IMR-90 (cell line): Measurements from ENCODE around the gene PELO. TPM values are rescaled to one million over a fixed set of nuclear protein-coding genes. Genes with fewer than 3 reads are reported as not detected.

Source experiments
- ATAC-seq: fragments of 200-7000 bp; cut with Tn5 transposase; 2 replicates; pipeline ENCODE4 v1.9.1; 2020; ENCODE audit warnings: low read depth, mild to moderate bottlenecking, moderate library complexity
- BruUV-seq: library from RNA; stranded (reverse); fragments of 400-500 nt; replicated peaks from 2 replicates; lab custom pipeline; 2021; lab: Mats Ljungman, UMichigan
- CTCF ChIA-PET: fragments of 300-600 bp; formaldehyde crosslinking; extraction: SDS; loops from one replicate; lab custom pipeline; 2021; ENCODE audit warnings: antibody characterized with exemption; lab: Yijun Ruan, JAX
- POLR2A ChIA-PET: fragments of 300-600 bp; sonication (Branson Sonifier 250); formaldehyde crosslinking; loops from one replicate; lab custom pipeline; 2022; ENCODE audit warnings: antibody characterized with exemption; ENCODE audit not compliant: unreplicated experiment; lab: Charles Lee
- DNase-seq: peaks from one replicate; pipeline ENCODE4 v3.0.0; 2013
- H2AFZ ChIP-seq: replicated peaks from 2 replicates; pipeline ENCODE3; 2013; ENCODE audit warnings: low read length, mild to moderate bottlenecking; ENCODE audit not compliant: poor library complexity
- H2AK5ac ChIP-seq: 2 replicates; pipeline ENCODE4 v1.6.1; 2013; ENCODE audit warnings: low read depth, low read length, inconsistent platforms
- H2AK9ac ChIP-seq: replicated peaks from 2 replicates; pipeline ENCODE3; 2013; ENCODE audit warnings: mild to moderate bottlenecking, low read depth, low read length, moderate library complexity; ENCODE audit not compliant: poor library complexity
- H2BK120ac ChIP-seq: 2 replicates; pipeline ENCODE4 v1.6.1; 2013; ENCODE audit warnings: low read depth, low read length, inconsistent platforms
- H2BK15ac ChIP-seq: 3 replicates; pipeline ENCODE4 v1.6.1; 2013; ENCODE audit warnings: low read depth, low read length, inconsistent platforms
- H2BK20ac ChIP-seq: 2 replicates; pipeline ENCODE4 v1.6.1; 2013; ENCODE audit warnings: low read depth, mild to moderate bottlenecking, inconsistent platforms, low read length, moderate library complexity
- H2BK5ac ChIP-seq: 2 replicates; pipeline ENCODE4 v1.6.1; 2013; ENCODE audit warnings: mild to moderate bottlenecking, low read depth, low read length, inconsistent platforms; ENCODE audit not compliant: poor library complexity, severe bottlenecking
- H3K14ac ChIP-seq: replicated peaks from 2 replicates; pipeline ENCODE4 v1.6.1; 2013; ENCODE audit warnings: low read depth, low read length, inconsistent platforms
- H3K18ac ChIP-seq: 2 replicates; pipeline ENCODE4 v1.6.1; 2013; ENCODE audit warnings: low read depth, low read length, control low read depth
- H3K23ac ChIP-seq: 2 replicates; pipeline ENCODE4 v1.6.1; 2013; ENCODE audit warnings: low read depth, low read length, inconsistent platforms
- H3K27ac ChIP-seq: 2 replicates; pipeline ENCODE4 v1.5.1; 2013; ENCODE audit warnings: mild to moderate bottlenecking, control low read depth, low read length; ENCODE audit not compliant: insufficient read depth
- H3K27me3 ChIP-seq: 2 replicates; pipeline ENCODE4 v1.6.1; 2013; ENCODE audit warnings: low read length; ENCODE audit not compliant: control insufficient read depth, insufficient read depth
- H3K36me3 ChIP-seq: 2 replicates; pipeline ENCODE4 v1.6.1; 2013; ENCODE audit warnings: low read length, mixed read lengths; ENCODE audit not compliant: control insufficient read depth, insufficient read depth
- H3K4ac ChIP-seq: 2 replicates; pipeline ENCODE4 v1.6.1; 2013; ENCODE audit warnings: low read depth, low read length, inconsistent platforms
- H3K4me1 ChIP-seq: 2 replicates; pipeline ENCODE4 v1.6.1; 2013; ENCODE audit warnings: low read length, mixed read lengths; ENCODE audit not compliant: control insufficient read depth, insufficient read depth
- H3K4me2 ChIP-seq: 2 replicates; pipeline ENCODE4 v1.6.1; 2013; ENCODE audit warnings: low read depth, mild to moderate bottlenecking, control low read depth, low read length, moderate library complexity
- H3K4me3 ChIP-seq: 2 replicates; pipeline ENCODE4 v1.5.1; 2013; ENCODE audit warnings: low read depth, mild to moderate bottlenecking, control low read depth, low read length, moderate library complexity; ENCODE audit not compliant: insufficient read depth
- H3K56ac ChIP-seq: 2 replicates; pipeline ENCODE4 v1.6.1; 2013; ENCODE audit warnings: low read length, inconsistent platforms; ENCODE audit not compliant: insufficient read depth; ENCODE audit errors: extremely low read depth
- H3K79me1 ChIP-seq, 2 experiments: 2 replicates each; pipeline ENCODE4 v1.6.1; 2013; ENCODE audit warnings: low read length in 2 of 2, inconsistent platforms in 1 of 2, low read depth in 1 of 2
- H3K9ac ChIP-seq: 2 replicates; pipeline ENCODE4 v1.6.1; 2013; ENCODE audit warnings: low read depth, low read length, control low read depth
- H3K9me1 ChIP-seq: 2 replicates; pipeline ENCODE4 v1.6.1; 2013; ENCODE audit warnings: low read length, inconsistent platforms; ENCODE audit not compliant: insufficient read depth
- H3K9me3 ChIP-seq: 2 replicates; pipeline ENCODE4 v1.6.1; 2013; ENCODE audit warnings: low read length; ENCODE audit not compliant: control insufficient read depth, insufficient read depth
- H4K20me1 ChIP-seq: 2 replicates; pipeline ENCODE4 v1.6.1; 2013; ENCODE audit warnings: low read length, inconsistent platforms; ENCODE audit not compliant: insufficient read depth
- H4K5ac ChIP-seq: 2 replicates; pipeline ENCODE4 v1.6.1; 2013; ENCODE audit warnings: mild to moderate bottlenecking, low read depth, low read length, control low read depth
- H4K8ac ChIP-seq, 2 experiments: 2 replicates each; pipeline ENCODE4 v1.6.1; 2013; ENCODE audit warnings: low read depth in 2 of 2, low read length in 2 of 2, control low read depth in 1 of 2, inconsistent platforms in 1 of 2
- H4K91ac ChIP-seq: 2 replicates; pipeline ENCODE4 v1.6.1; 2013; ENCODE audit warnings: low read depth, low read length, inconsistent platforms; ENCODE audit not compliant: insufficient read depth
- CEBPB ChIP-seq: IDR thresholded peaks from 2 replicates; pipeline ENCODE4 v1.6.1; 2012; ENCODE audit warnings: low read depth, low read length, improper control_type of control experiment
- CHD1 ChIP-seq: IDR thresholded peaks from 2 replicates; pipeline ENCODE4 v1.6.1; 2012; ENCODE audit warnings: low read depth, low read length, improper control_type of control experiment
- MAFK ChIP-seq: IDR thresholded peaks from 2 replicates; pipeline ENCODE4 v1.6.1; 2012; ENCODE audit warnings: low read depth, low read length, improper control_type of control experiment
- RAD21 ChIP-seq: IDR thresholded peaks from 2 replicates; pipeline ENCODE4 v1.6.1; 2012; ENCODE audit warnings: low read length, improper control_type of control experiment
- dilution Hi-C: fragments of 300-500 bp; cut with HindIII; formaldehyde crosslinking; loops from one replicate; pipeline ENCODE4 v1.14.3; 2018; ENCODE audit warnings: low sequenced_read_pairs; ENCODE audit not compliant: unreplicated experiment
- in situ Hi-C: fragments of 300-500 bp; cut with MboI; formaldehyde crosslinking; loops from 3 replicates; pipeline ENCODE4 v1.14.3; 2019; ENCODE audit warnings: low sequenced_read_pairs, inconsistent platforms, mixed read lengths
- intact Hi-C: fragments of 100-400 bp; cut with micrococcal nuclease; formaldehyde crosslinking; loops from 2 replicates; pipeline ENCODE4 v1.10.0; 2022
- polyA plus RNA-seq, 3 experiments: library from polyadenylated mRNA; depleted of rRNA; stranded (reverse); fragments of >200 nt; gene quantifications; 2 replicates each; pipeline ENCODE4 v1.2.3, GENCODE V29; 2012; ENCODE audit warnings: low replicate concordance in 1 of 3
- total RNA-seq: library from RNA; depleted of rRNA; stranded (reverse); fragments of >200 nt; gene quantifications from 2 replicates; pipeline ENCODE4 v1.2.3, GENCODE V29; 2012
- TF ChIP-seq, protein P1 (sequence below): fragments of 150-350 bp; IDR thresholded peaks from 2 replicates; pipeline ENCODE4 v1.6.1; 2017; ENCODE audit warnings: mild to moderate bottlenecking, antibody characterized with exemption, low read length, low read depth

The PELO gene
- total and polyA plus RNA-seq, 2 of the 4 experiments (the other 2 are of a cell fraction): 42.4 to 48.9 TPM

DNA sequence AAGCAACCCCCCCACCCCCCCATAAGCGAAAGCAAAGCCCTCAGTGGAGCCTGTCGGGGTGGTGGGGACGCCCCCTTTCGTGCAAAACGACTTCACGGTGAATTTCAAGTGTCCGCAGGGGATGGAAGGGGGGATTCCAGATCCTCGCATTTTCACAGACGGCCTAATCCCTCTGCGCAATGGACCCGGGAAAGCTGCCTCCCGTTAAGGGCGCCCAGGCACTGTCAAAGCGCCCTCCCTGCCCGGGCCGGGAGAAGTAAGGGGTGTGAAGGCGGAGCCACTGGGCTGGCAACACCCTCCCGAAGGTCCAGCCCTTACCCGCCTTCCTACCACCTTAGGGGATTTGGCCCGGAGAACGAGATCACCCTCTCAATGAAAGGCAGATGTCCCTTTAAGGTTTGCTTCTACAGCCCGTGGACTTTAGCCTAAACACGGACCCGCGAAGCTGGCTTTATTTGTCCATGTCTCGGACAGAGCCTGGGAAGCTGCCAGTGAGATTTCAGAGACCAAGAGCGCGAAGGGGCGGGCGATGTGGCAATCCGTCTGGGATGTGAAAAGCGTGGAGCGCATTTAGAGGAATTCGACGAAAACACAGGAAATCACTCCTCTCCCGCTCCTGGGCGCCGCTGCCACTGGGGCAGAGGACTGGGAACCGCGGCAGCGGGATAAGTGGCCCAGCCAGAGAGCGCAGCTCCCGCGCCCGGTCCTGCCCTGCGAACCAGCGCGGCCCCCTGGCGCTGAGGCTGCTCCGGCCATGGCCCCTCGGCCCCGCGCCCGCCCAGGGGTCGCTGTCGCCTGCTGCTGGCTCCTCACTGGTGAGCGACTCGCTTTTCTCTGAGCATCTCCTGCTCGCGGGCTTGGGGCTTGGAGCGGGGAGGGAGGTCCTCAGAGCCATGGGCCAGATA is at the start of gene PELO, which contains the start of gene ITGA1 (continued):
- peak; percentile 96 for TF ChIP-seq CEBPB
- TF ChIP-seq RAD21: peak; percentile 20; the same call in 1 of the 2 replicates
- TF ChIP-seq MAFK: no peak
- TF ChIP-seq, protein P1, sequence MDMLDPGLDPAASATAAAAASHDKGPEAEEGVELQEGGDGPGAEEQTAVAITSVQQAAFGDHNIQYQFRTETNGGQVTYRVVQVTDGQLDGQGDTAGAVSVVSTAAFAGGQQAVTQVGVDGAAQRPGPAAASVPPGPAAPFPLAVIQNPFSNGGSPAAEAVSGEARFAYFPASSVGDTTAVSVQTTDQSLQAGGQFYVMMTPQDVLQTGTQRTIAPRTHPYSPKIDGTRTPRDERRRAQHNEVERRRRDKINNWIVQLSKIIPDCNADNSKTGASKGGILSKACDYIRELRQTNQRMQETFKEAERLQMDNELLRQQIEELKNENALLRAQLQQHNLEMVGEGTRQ: no peak
- no peak for TF ChIP-seq CHD1

DNA sequence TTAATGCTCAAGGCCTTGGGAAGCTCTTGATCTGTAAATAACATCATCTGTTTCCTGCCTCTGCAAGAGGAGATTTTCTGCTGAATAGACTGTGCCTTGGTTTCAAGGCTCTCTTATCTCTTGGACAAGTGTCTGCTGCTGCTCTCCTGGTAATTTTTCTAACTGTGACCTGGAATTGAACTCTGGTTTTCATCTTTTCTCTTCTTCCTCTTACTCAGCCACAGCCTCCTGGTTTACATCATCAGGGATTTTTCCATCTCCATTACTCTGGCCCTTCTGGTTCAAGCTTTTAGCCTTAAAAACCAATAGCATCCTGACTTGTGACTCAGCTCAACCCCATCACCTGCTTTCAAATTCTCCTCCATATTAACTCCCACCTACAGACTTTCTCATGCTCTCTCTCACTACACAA is 49.6 kb upstream of the PELO start:
- H2BK20ac ChIP-seq: no peak overlapping the region
- H3K79me1 ChIP-seq: no peaks in the 10 kb centered on the region
- no TSS peak for BruUV-seq
- H3K4me1 ChIP-seq: peaks cover 3% of the 10 kb centered on the region; the same call in 1 of the 2 replicates
- no peak overlapping the region for H2AK9ac ChIP-seq
- dilution Hi-C loops: no loop called here
- H3K14ac ChIP-seq: no peak overlapping the region
- no peak overlapping the region for H2BK5ac ChIP-seq
- no peaks in the 10 kb centered on the region for H3K9me1 ChIP-seq
- H3K4ac ChIP-seq: no peak overlapping the region
- ATAC-seq (no peak), DNase-seq (peak; percentile 71)
- no peak overlapping the region for H2BK120ac ChIP-seq
- in situ Hi-C loops: no loop called here
- no peak overlapping the region for H3K56ac ChIP-seq
- CTCF ChIA-PET: no interaction called here
- H4K20me1 ChIP-seq: no peaks in the 10 kb centered on the region
- H3K27ac ChIP-seq: no peak overlapping the region
- intact Hi-C loops: no loop called here
- H3K36me3 ChIP-seq: no peaks in the 10 kb centered on the region
- H4K91ac ChIP-seq: no peak overlapping the region
- H3K23ac ChIP-seq: no peak overlapping the region
- POLR2A ChIA-PET: no interaction called here
- H3K18ac ChIP-seq: no peak overlapping the region; the same call in 1 of the 2 replicates
- no peak for TF ChIP-seq CHD1
- no peak overlapping the region for H2AK5ac ChIP-seq
- H4K5ac ChIP-seq: no peak overlapping the region
- no peaks in the 10 kb centered on the region for H3K9me3 ChIP-seq
- no peaks in the 10 kb centered on the region for H3K27me3 ChIP-seq
- no peak overlapping the region for H3K9ac ChIP-seq
- no peak overlapping the region for H2AFZ ChIP-seq
- no peak overlapping the region for H2BK15ac ChIP-seq
- no peak overlapping the region for H3K4me3 ChIP-seq
- H3K4me2 ChIP-seq: no peak overlapping the region
- no peak overlapping the region for H4K8ac ChIP-seq
